CD14-positive monocyte (primary cell): ENCODE measurements around the gene MYH9. TPM values are rescaled to one million over a fixed set of nuclear protein-coding genes. Genes with fewer than 3 reads are reported as not detected.

Source experiments
- DNase-seq, 3 donors: peaks; one replicate each; pipeline ENCODE4 v3.0.0-alpha.2; 2011 to 2022
- H2AFZ ChIP-seq: 2 replicates; pipeline ENCODE4 v1.6.0; 2012; ENCODE audit warnings: mild to moderate bottlenecking, low read depth, low read length, inconsistent platforms; ENCODE audit not compliant: insufficient read depth, poor library complexity, severe bottlenecking
- H3K27ac ChIP-seq, 2 donors: 1 replicate in 1 of 2; 2 replicates in 1 of 2; pipeline ENCODE4 v1.5.1; 2012 to 2013; ENCODE audit warnings: low read length in 2 of 2, control low read depth in 1 of 2, inconsistent platforms in 1 of 2, low read depth in 1 of 2, mild to moderate bottlenecking in 1 of 2
- H3K27me3 ChIP-seq, 2 donors: one replicate each; pipeline versions ENCODE4 v1.6.0 to v1.6.1; 2011 to 2013; ENCODE audit warnings: low read length in 2 of 2; ENCODE audit not compliant: control insufficient read depth in 2 of 2, insufficient read depth in 2 of 2
- H3K36me3 ChIP-seq, 2 donors: replicated peaks in 1 of 2; 1 replicate in 1 of 2; 2 replicates in 1 of 2; pipeline versions ENCODE4 v1.5.1 to v1.6.1; 2012 to 2013; ENCODE audit warnings: low read length in 2 of 2, control low read depth in 1 of 2, inconsistent platforms in 1 of 2, mild to moderate bottlenecking in 1 of 2; ENCODE audit not compliant: insufficient read depth in 2 of 2, control insufficient read depth in 1 of 2
- H3K4me1 ChIP-seq, 2 donors: 1 replicate in 1 of 2; 2 replicates in 1 of 2; pipeline versions ENCODE4 v1.5.1 to v1.6.1; 2012 to 2013; ENCODE audit warnings: low read length in 2 of 2, control low read depth in 1 of 2, inconsistent platforms in 1 of 2, mild to moderate bottlenecking in 1 of 2, moderate library complexity in 1 of 2; ENCODE audit not compliant: insufficient read depth in 2 of 2, control insufficient read depth in 1 of 2
- H3K4me2 ChIP-seq: replicated peaks from 2 replicates; pipeline ENCODE3; 2012; ENCODE audit warnings: low read length, moderate library complexity, mild to moderate bottlenecking; ENCODE audit not compliant: poor library complexity, severe bottlenecking; ENCODE audit errors: extremely low read depth
- H3K4me3 ChIP-seq, 3 experiments: fragments of 200-600 bp in 1 of 3; sonication (generic) in 1 of 3; replicated peaks in 1 of 3; 1 replicate in 2 of 3; 2 replicates in 1 of 3; pipeline ENCODE4 v1.5.1; 2011 to 2013; ENCODE audit warnings: low read length in 3 of 3, mild to moderate bottlenecking in 3 of 3, control low read depth in 2 of 3, low read depth in 2 of 3, inconsistent platforms in 1 of 3, moderate library complexity in 1 of 3
- H3K79me2 ChIP-seq: 2 replicates; pipeline ENCODE4 v1.6.0; 2012; ENCODE audit warnings: mild to moderate bottlenecking, control low read depth, inconsistent platforms, low read length, moderate library complexity; ENCODE audit not compliant: insufficient read depth
- H3K9ac ChIP-seq: 2 replicates; pipeline ENCODE4 v1.6.0; 2017; ENCODE audit warnings: low read length, mild to moderate bottlenecking; ENCODE audit not compliant: insufficient read depth, poor library complexity, severe bottlenecking
- H3K9me3 ChIP-seq, 2 donors: replicated peaks in 1 of 2; 1 replicate in 1 of 2; 2 replicates in 1 of 2; pipeline versions ENCODE4 v1.5.1 to v1.6.1; 2012 to 2013; ENCODE audit warnings: low read length in 2 of 2, control low read depth in 1 of 2; ENCODE audit not compliant: control insufficient read depth in 1 of 2, insufficient read depth in 1 of 2
- H4K20me1 ChIP-seq: 2 replicates; pipeline ENCODE4 v1.6.0; 2012; ENCODE audit warnings: mild to moderate bottlenecking, low read length, control low read depth, moderate library complexity; ENCODE audit not compliant: insufficient read depth
- H3K27ac Mint-ChIP-seq, 7 donors: one replicate each; pipeline ENCODE4 v1.8.0; 2020; ENCODE audit warnings: mild to moderate bottlenecking in 7 of 7, mixed read lengths in 7 of 7, moderate library complexity in 6 of 7, inconsistent platforms in 2 of 7
- H3K27me3 Mint-ChIP-seq, 3 donors: one replicate each; pipeline ENCODE4 v1.8.0; 2021 to 2022; ENCODE audit warnings: low read depth in 3 of 3, mild to moderate bottlenecking in 3 of 3, mixed read lengths in 3 of 3, moderate library complexity in 3 of 3, inconsistent platforms in 1 of 3
- H3K36me3 Mint-ChIP-seq, 2 donors: one replicate each; pipeline ENCODE4 v1.8.0; 2020; ENCODE audit warnings: mixed read lengths in 2 of 2, inconsistent platforms in 1 of 2, mild to moderate bottlenecking in 1 of 2
- H3K4me1 Mint-ChIP-seq: one replicate; pipeline ENCODE4 v1.8.0; 2020; ENCODE audit warnings: mild to moderate bottlenecking, mixed read lengths
- H3K4me3 Mint-ChIP-seq, 2 donors: one replicate each; pipeline ENCODE4 v1.8.0; 2020; ENCODE audit warnings: mild to moderate bottlenecking in 2 of 2, mixed read lengths in 2 of 2, moderate library complexity in 1 of 2
- H3K9me3 Mint-ChIP-seq, 7 donors: one replicate each; pipeline ENCODE4 v1.8.0; 2020 to 2022; ENCODE audit warnings: mixed read lengths in 7 of 7, mild to moderate bottlenecking in 6 of 7, moderate library complexity in 6 of 7, inconsistent platforms in 2 of 7
- WGBS: methylation state at CpG from one replicate; pipeline ENCODE4 v1.1.5; 2013; ENCODE audit warnings: missing lambda C conversion rate; ENCODE audit not compliant: insufficient coverage; 5-methylcytosine and 5-hydroxymethylcytosine counted together
- intact Hi-C, 2 donors: fragments of 100-400 bp; cut with micrococcal nuclease; formaldehyde crosslinking; loops; one replicate each; pipeline versions ENCODE4 v1.15.0 to v1.15.1; 2023
- polyA plus RNA-seq, 3 donors: library from polyadenylated mRNA; depleted of rRNA in 1 of 3; unstranded in 2 of 3; stranded (reverse) in 1 of 3; fragments of 300-500 nt in 2 of 3; fragments of >200 nt in 1 of 3; fragmentation: Illumina TruSeq in 2 of 3; gene quantifications; 1 replicate in 2 of 3; 2 replicates in 1 of 3; pipeline ENCODE4 v1.2.3, GENCODE V29; 2012 to 2021
- TF ChIP-seq, protein P1 (sequence below): fragments of 200-600 bp; IDR thresholded peaks from one replicate; pipeline ENCODE4 v1.8.0; 2022; ENCODE audit warnings: antibody characterized with exemption, mild to moderate bottlenecking

Gene MYH9
- polyA plus RNA-seq, 3 donors = 35.6 to 163 (median 79.5) TPM

GRCh38 chr22:36432592-36433317 is 45.0 kb upstream of the MYH9 start:
- peak overlapping the region in 1 of 7 donors; percentile 6 for H3K27ac Mint-ChIP-seq
- Histone ChIP-seq H3K9me3 (no peaks in the 10 kb centered on the region), H3K27me3 (no peaks in the 10 kb centered on the region), H2AFZ (peak overlapping the region; percentile 48), H3K36me3 (no peaks in the 10 kb centered on the region), H3K4me3 (no peak overlapping the region), H3K27ac (no peak overlapping the region), H3K4me1 (peaks cover 29 to 37% of the 10 kb centered on the region in 2 donors), H4K20me1 (no peaks in the 10 kb centered on the region), H3K4me2 (no peak overlapping the region), H3K9ac (no peak overlapping the region), H3K79me2 (no peaks in the 10 kb centered on the region)
- TF ChIP-seq, protein P1, sequence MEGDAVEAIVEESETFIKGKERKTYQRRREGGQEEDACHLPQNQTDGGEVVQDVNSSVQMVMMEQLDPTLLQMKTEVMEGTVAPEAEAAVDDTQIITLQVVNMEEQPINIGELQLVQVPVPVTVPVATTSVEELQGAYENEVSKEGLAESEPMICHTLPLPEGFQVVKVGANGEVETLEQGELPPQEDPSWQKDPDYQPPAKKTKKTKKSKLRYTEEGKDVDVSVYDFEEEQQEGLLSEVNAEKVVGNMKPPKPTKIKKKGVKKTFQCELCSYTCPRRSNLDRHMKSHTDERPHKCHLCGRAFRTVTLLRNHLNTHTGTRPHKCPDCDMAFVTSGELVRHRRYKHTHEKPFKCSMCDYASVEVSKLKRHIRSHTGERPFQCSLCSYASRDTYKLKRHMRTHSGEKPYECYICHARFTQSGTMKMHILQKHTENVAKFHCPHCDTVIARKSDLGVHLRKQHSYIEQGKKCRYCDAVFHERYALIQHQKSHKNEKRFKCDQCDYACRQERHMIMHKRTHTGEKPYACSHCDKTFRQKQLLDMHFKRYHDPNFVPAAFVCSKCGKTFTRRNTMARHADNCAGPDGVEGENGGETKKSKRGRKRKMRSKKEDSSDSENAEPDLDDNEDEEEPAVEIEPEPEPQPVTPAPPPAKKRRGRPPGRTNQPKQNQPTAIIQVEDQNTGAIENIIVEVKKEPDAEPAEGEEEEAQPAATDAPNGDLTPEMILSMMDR = no peak
- intact Hi-C loops = no loop called here
- H3K9me3 Mint-ChIP-seq = peaks cover 0 to 3% (median 0%) of the 10 kb centered on the region in 7 donors
- WGBS = 81% methylated on average over 7 of the region's 15 CpGs
- peaks cover 24% of the 10 kb centered on the region for H3K4me1 Mint-ChIP-seq
- peaks cover 2 to 6% (median 6%) of the 10 kb centered on the region in 3 donors for H3K27me3 Mint-ChIP-seq
- no peak for DNase-seq
- H3K36me3 Mint-ChIP-seq = peaks cover 0 to 2% of the 10 kb centered on the region in 2 donors
- no peak overlapping the region for H3K4me3 Mint-ChIP-seq

DNA sequence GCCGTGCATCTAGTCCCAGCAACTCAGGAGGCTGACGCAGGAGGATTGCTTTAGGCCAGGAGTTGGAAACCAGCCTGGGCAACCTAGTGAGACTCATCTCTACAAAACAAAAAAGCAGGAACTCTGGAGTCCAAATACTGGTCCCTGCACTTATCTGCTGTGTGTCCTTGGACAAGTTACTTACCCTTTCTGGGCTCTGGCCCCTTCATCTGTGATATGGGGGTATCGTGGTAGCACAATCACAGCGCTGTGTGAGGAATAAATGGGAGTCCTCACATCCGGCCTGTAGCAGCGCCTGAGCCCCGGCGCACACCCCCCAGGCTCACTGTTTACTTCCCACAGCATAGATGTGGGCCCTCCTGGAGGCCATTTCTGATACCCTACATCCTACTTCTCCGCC is 44.2 kb upstream of the MYH9 start:
- Histone ChIP-seq H3K36me3 (no peaks in the 10 kb centered on the region), H3K27me3 (no peaks in the 10 kb centered on the region), H3K79me2 (no peaks in the 10 kb centered on the region), H3K4me2 (no peak overlapping the region), H3K27ac (no peak overlapping the region), H4K20me1 (no peaks in the 10 kb centered on the region), H3K9ac (no peak overlapping the region), H3K9me3 (no peaks in the 10 kb centered on the region), H3K4me3 (no peak overlapping the region), H2AFZ (peak overlapping the region; percentile 48), H3K4me1 (peaks cover 29 to 37% of the 10 kb centered on the region in 2 donors)
- TF ChIP-seq, protein P1 = no peak
- intact Hi-C loops = no loop called here
- no peak for DNase-seq
- peaks cover 24% of the 10 kb centered on the region for H3K4me1 Mint-ChIP-seq
- H3K27me3 Mint-ChIP-seq = peaks cover 2 to 6% (median 6%) of the 10 kb centered on the region in 3 donors
- H3K9me3 Mint-ChIP-seq = peaks cover 0 to 3% (median 0%) of the 10 kb centered on the region in 7 donors
- WGBS = 98% methylated on average over 7 of the region's 9 CpGs
- no peak overlapping the region for H3K4me3 Mint-ChIP-seq
- H3K36me3 Mint-ChIP-seq = peaks cover 0 to 2% of the 10 kb centered on the region in 2 donors
- no peak overlapping the region for H3K27ac Mint-ChIP-seq
